Epidermal melanocyte (primary cell): ENCODE results near the gene NRROS.
A peak's percentile ranks its signal among the peaks of the same experiment; 100 is the strongest.
"Not testable (repeated sequence)": the region's sequence is repeated elsewhere in the genome, so short reads cannot be mapped to it uniquely, and the experiment has no call there.

ENCODE experiments used
- DNase-seq: peaks from one replicate; pipeline ENCODE4 v3.0.0; 2011; ENCODE audit warnings: low spot score; ENCODE audit not compliant: insufficient read length

Gene NRROS

DNA sequence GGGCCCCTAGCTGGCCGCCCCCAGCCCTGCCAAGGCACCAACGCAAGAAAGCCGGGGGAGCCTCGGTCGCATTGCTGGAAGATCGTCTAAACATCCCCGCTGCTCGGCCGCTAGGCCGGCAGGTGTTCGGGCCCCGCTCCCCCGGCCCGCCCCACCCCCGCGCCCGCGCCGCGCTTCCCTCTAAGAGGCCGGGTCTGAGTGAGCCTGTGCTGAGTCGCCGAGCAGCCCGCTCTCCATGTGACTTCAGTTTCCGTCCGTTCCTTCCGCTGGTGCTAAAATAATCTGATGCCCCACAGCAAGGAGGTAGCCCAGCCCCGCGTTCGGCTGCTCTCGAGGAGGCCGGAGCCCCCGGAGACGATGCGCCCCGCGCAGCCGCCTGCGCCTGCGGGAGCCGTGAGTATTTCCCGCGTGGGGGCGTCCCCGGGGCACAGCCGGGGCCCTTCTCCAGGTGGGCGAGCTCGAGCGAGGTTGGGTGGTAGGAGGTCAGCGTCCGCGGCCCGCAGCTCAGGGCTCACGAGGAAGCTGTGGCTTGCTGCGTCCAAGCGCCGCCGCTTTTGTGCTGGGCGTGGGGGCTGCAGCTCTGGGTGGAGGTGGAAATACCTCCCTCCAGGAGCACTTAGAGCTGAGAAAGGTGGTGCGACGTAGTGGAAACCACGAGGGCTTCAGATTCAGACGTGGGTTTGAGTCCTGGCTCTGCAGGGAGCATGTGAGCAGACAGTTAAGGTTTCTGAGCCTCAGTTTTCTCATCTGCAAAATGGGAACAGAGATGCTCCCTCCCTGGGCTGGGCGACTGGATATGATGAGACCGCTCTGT is at the start of gene NRROS:
Gene NRROS (plus strand): TSS at position 212 of the 814 bp plus-strand sequence. CDS start 14,846 bp downstream, outside the sequence.
- no peak for DNase-seq

DNA sequence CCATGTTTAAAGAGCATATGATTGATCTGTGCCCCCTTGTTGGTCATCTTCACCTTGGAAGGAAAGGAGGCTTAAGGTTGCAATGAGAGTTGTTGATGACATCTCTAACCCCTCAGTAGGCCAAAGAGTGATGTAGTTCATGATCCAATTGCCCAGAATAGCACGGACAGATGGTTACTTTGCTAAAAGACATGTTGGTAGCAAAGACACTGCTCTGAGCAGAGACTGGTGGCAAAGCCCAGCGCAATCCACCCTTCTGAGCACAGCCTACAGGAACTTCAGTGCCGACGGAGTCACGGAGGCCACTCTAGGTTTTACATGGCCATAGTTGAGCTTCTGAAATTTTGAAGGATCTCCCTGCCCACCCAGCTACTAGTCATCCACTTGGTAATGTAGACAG is 49.2 kb upstream of the NRROS start:
- DNase-seq: no peak

DNA sequence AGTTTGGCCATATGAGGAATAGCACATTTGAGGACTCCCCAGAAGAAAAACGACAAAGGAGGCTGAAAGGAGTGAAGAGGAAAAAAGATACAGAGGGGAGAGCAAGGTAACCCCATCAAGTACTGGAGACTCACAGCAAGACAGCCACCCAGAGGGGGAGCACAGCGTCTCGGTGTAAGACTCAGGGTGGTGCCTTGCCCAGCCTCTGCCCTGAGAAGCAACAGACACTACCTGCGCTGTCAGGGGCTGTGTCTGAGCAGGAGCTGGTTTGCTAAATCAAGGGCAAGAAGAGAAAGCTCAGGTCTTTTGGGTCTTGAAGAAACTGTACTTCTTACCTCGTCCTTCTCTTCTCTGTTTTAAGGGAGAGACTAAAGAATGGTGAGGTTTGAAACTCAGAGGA is 43.1 kb upstream of the NRROS start:
- DNase-seq: no peak

DNA sequence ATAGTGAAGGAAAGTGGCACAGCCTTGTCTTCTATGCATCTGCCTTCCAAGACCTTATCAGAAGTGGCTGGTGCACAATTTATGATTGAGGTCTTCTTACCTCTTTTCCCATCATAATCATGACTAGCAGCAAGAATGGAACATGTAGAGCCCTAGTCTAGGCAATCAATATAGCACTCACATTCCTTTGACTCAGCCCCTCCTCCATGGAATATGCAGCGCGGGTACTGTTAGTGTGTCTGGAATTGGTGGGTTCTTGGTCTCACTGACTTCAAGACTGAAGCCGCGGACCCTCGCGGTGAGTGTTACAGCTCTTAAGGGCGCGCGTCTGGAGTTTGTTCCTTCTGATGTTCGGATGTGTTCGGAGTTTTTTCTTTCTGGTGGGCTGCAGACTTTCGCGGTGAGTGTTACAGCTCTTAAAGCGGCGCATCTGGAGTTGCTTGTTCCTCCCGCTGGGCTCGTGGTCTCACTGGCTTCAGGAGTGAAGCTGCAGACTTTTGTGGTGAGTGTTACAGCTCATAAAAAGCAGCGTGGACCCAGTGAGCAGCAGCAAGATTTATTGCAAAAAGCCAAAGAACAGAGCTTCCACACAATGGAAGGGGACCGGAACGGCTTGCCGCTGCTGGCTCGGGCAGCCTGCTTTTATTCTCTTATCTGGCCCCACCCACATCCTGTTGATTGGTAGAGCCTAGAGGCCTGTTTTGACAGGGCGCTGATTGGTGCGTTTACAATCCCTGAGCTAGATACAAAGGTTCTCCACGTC is 41.3 kb upstream of the NRROS start:
- not testable (repeated sequence) for DNase-seq

DNA sequence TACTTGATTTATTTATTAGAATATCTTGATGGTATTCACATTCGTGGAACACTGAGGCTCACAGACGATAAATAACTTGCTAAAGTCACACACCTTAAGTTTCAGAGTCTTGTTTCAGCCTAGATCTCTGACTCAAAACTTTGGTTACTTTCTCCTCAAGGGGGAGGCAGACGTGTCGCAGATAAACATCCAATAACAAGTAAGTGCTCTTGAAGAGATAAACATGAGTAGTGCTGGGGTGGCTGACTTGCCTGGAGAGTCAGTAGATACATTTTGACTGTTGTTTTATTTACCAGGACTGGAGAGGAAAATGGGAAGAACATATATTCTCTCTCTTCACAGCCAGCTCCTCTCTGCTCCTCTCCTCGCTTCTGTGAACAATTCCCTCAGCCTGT is 39.8 kb upstream of the NRROS start:
- no peak for DNase-seq

DNA sequence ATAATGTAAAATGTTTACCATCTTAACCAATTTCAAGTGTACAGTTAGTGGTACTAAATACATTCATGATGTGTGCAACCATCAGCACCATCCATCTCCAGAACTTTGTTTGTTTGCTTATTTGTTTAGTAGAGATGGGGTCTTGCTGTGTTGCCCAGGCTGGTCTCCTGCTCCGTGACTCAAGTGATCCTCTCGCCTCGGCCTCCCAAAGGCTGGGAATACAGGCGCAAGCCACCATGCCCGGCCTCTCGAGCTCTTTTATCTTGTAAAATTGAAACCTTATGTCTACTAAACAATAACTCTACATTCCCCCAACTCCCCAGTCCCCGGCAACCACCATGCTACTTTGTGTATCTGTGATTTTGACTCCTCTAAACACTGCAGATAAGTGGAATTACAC is 39.1 kb upstream of the NRROS start:
- DNase-seq: no peak

DNA sequence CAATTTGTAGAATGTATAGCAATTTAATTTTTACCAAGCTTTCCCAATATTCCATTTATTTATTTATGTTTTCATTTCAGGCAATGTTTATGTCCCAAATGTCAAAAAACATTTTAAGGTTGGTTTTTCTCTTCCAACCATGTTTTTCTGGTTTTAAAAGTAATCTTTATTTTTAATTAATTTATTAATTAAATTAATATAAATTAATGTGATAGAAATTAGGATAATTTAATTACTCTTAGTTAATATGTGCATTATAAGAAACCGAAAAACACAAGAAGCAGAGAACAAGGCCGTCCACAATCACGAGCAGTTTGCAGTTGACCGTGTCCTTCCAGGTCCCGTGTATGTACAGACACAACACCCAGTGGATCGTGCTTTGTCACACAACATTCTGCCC is 36.8 kb upstream of the NRROS start:
- no peak for DNase-seq

DNA sequence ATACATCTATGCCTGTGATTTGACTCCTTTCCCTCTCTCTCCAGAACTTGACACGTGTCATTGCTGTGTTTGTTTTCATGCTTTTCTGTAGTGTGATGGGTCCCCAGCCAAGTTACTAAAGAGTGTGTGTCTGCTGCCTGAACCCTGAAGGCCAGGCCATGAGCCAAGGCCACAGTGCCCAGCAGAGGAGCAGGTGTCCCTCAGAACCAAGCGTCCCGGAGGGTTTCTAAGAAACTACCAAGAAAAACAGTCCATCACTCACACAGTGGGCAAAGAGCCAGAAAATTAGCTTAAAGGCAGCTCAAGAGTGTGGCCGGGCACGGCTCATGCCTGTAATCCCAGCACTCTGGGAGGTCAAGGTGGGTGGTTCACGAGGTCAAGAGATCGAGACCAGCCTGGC is 35.8 kb upstream of the NRROS start:
- DNase-seq: no peak

DNA sequence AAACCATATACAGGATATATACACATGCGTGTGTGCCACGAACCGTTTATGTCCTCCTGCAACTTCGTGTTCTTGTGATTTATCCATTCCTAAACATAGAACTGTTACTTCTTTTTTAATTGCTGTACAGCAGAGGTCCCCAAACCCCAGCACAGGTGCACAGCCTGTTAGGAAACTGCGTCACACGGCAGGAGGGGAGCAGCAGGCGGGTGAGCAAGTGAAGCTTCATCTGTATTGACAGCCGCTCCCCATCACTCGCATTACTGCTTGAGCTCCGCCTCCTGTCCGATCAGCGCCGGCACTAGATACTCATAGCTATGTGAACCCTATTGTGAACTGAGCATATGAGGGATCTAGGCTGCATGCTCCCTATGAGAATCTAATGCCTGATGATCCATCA is 34.9 kb upstream of the NRROS start:
- no peak for DNase-seq

DNA sequence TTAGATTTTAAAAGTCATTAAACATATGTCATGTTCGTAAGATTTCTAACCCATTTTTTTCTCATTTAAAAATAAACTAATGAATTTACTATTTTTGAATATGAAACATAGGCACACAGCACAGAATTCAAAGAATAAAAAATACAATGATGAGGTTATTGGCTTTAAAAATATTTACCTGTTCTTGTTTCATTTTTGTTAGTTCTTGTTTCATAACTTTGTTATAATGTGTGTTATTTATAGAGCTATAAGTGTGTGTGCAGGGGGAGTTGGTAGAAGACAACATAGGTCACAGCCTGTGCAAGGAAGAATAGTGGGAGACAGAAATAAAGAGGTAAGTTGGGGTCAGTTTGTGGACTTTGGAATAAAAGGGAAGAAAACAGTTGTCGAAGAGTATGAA is 30.8 kb upstream of the NRROS start:
- DNase-seq: no peak

DNA sequence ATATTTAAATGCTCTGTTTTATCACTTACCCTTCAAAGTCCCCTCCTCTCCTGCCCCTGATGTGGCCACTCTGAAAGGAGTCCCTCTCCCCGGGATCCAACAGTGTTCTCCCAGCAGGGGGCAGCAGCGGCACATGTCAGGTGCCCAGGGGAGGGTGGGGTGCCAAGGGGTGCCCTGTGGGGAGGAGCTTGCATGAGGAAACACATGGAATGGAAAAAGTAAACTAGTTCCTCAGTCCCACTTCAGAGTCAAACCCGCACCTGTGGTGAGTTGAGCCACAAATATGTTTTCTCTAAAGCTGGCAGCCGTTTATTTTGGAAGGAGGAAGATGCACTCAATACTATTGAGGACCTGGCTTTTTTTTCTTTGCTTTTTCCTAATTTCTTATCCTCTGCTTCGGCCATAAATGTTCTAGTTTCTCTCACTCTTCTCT is 30.1 kb upstream of the NRROS start:
- DNase-seq: peak; percentile 74

DNA sequence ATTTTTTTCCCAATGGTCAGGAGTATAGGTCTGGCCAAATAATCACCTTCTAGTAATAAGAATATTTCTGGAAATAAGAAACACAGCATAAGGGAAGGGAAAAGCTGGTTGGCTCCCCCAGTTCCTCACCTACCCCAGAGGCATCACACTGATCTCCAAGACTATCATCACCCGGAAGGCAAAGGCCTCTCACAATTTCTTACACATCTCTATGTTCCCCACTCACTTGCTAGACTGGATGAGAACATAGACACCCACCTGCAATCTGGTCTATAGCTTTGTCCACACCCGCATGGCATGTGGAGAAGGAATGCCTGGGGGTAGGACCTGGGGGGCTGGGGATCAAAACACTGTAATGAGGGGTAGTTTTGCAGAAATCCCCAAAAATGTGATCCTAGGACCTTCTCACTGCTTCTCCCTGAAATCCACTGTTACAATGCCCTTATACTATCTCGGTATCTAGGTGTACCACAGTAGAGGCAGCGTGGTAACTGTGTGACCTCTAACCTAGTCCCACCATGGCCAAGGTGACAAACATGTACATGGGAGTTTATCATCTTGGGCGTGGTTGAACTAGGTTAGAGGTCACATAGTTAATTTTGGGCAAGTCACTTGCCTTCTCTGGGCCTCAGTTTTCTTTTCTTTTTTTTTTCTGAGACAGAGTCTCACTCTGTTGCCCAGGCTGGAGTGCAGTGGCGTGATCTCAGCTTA is 29.5 kb upstream of the NRROS start:
- no peak for DNase-seq

DNA sequence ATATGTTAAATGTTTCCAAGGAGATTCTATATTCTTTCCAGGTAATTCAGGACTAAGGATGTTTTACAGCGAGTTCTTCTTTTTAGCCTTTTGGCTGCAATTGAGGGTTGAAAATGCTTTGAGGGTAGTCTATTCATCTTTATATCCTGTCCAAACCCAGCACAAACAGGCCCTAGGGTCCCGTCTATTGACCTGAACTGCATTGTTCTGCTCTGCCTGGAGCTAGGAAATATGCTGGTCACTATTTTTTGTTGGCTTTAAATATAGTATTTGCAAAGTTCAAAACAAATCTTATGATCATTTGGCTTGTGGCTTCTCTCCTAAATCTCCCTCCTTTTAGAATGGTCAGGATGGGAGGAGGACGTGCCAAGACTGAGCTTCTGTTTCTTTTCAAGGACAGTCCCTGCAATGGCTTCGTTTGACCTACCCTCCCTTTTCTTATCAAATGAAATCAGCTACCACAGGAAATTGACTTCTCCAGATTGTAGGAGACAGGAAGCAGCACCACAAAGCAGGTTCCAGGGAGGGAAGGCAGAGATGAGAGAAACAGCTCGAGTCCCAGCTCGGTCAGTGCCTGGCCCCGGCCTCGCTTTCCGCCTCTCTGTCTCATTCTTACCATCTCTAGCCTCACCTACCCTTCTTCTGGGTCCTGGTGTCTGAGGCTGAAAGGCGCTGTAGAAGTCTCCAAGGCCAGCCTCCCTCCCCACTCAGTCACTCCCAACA is 27.6 kb upstream of the NRROS start:
- DNase-seq: no peak

DNA sequence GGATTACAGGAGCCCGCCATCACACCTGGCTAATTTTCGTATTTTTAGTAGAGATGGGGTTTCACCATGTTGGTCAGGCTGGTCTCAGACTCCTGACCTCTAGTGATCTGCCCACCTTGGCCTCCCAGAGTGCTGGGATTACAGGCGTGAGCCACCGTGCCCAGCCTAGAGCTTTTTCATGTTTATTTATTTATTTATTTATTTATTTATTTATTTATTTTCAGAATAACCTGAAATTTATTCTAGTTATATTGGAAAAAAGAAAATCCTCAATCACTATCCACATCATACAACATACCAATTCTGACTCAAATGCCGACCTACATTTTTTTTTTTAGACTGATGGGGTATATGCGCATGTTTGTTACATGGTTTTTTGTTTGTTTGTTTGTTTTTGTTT is 24.3 kb upstream of the NRROS start:
- not testable (repeated sequence) for DNase-seq

DNA sequence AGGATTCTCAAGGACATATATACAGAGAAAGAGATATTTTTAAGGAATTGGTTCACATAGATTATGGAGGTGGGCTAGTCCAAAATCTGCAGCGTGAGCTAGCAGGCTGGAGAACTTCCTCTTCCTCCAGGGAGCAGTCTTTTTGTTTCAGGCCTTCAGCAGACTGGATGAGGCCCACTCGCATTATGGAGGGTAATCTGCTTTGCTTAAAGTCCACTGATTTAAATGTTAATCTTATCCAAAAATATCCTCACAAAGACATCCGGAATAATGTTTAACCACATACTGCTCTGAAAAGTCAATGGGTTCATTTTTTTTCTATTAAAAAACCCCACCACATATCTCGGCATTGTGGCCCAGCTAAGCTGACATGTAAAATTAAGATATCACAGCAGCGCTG is 22.2 kb upstream of the NRROS start:
- DNase-seq: no peak

DNA sequence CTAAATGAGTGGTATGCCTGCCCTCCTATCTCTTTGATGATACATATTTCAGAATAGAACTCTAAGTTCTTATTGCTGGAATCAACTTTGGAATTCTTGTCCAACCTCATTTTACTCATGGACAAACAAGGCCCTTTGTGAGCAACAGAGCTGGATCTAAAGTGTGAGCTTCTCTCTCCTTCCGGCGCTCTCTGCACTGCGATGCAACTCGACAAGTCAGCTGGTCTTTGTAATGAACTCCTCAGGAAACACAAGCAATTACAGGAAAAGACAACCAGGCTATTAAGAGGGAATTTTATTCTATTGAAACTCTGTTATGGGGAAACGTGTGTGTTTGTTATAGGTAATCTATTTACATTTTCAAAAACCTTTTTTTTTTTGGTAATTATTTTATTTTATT is 20.3 kb upstream of the NRROS start:
- DNase-seq: no peak

DNA sequence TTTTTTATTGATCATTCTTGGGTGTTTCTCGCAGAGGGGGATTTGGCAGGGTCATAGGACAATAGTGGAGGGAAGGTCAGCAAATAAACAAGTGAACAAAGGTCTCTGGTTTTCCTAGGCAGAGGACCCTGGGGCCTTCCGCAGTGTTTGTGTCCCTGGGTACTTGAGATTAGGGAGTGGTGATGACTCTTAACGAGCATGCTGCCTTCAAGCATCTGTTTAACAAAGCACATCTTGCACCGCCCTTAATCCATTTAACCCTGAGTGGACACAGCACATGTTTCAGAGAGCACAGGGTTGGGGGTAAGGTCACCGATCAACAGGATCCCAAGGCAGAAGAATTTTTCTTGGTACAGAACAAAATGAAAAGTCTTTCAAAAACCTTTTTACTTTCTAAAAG is 19.9 kb upstream of the NRROS start:
- DNase-seq: not testable (repeated sequence)

DNA sequence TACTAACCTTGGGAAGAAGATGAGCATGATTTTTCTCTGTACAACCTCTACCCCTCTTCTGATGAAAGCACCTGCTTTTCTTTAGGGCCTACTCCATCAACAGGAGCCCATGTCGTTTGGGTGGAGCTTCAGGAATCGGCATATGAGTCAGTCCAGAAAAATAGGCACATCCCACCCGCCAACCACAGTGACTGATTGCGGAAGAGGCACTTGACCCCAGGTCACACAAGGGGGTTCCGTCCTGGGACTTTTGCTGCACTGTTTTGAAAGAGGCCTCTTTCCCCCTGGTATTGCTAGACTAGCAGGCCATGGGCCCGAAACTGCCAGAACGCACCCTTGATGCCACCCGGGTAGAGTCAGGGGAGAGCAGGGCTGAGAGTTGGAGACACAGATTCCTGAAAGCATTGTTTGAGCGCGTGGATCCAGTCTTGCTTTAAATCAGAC is 19.3 kb upstream of the NRROS start:
- no peak for DNase-seq

DNA sequence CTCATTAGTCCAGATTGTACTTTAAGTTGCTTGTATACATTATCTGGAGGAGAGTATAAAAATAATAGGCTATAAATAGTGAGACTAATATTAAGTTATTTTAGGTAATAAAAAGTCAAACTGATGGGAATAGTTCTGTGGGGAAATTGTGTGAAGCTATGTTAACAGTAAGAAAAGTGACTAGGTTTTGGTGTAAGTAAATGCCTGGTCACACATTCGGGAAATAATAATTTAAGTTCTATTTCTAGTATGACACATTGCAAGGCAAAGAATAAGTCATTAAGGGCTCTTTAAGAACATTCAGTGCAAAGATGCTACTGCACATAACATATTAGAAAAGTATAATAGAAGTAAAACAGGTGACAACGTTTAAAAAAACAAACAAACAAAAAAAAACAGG is 18.8 kb upstream of the NRROS start:
- no peak for DNase-seq

DNA sequence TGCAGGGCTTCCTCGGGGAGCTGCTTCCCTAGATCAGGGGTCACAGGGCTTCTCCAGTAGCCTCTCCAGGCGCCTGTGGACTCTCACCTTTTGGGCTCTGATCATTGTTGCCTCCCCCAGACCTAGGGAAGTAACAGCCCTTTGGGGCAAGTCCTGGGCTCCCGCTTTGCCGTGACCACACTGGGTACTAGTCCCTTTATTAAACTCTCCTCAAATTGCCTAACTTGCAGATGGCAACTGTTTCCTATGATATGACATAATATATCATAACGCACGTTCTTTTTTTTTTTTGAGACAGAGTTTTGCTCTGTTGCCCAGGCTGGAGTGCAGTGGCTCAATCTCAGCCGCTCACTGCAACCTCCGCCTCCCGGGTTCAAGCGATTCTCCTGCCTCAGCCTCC is 17.9 kb upstream of the NRROS start:
- no peak for DNase-seq

DNA sequence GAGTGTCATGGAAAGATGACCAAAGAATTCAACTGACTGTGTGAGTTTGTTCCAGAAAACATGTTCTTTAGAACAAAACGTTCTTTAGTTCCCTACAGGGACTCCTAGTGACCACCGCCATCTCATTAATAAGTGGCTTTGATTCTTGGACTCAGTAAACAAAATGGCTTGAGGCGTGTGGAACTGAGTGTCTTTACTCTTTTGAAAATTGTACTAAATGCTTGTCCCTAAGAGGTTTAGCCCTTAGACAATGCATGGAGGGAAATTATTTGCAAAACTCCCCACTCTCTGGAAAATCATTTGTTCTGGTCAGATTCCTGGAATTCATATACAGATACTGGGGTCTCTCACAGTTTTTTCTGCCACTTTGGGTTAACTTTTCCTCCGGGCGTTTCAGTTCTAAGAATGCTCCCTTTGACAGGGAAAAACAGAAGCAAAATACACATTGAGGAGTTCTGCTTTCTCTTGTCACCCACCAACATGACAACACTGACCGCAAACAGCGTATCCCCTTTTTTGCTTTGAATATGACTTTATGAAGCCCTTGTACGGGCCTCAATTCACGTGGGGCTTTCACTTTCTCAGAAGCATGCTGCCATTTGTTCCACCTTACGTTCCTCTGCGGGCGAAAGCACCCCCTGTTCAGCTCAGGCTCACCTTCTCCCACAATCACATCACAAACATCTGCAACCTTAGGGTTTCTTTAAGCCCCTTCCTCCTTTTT is 15.3 kb upstream of the NRROS start:
- no peak for DNase-seq
